Endothelial cell of umbilical vein (primary cell): ENCODE data around the gene PPHLN1. TPM values are rescaled to one million over a fixed set of nuclear protein-coding genes. Genes with fewer than 3 reads are reported as not detected.

Experiments
- BruUV-seq: library from RNA; stranded (reverse); fragments of 400-500 nt; replicated peaks from 2 replicates; lab custom pipeline; 2021; lab: Mats Ljungman, UMichigan
- CTCF ChIA-PET: fragments of 300-600, 350-600 bp; sonication (Branson Sonifier 250); formaldehyde crosslinking; loops from one replicate; lab custom pipeline; 2021; ENCODE audit warnings: antibody characterized with exemption, inconsistent platforms; lab: Charles Lee
- POLR2A ChIA-PET: fragments of 300-600, 350-600 bp; sonication (Branson Sonifier 250); formaldehyde crosslinking; loops from one replicate; lab custom pipeline; 2021; ENCODE audit warnings: antibody characterized with exemption, inconsistent platforms; lab: Charles Lee
- DNase-seq: peaks from one replicate; pipeline ENCODE4 v3.0.0-alpha.2; 2011; ENCODE audit warnings: low read depth, low spot score
- FAIRE-seq: peaks from 2 replicates; lab custom pipeline; 2011; peaks lifted over from hg19 to GRCh38; lab: Jason Lieb, UNC
- H2AFZ ChIP-seq: 2 replicates; pipeline ENCODE4 v1.6.0; 2012; ENCODE audit warnings: low read depth, low read length, control low read depth, inconsistent platforms
- H3K27ac ChIP-seq: 2 replicates; pipeline ENCODE4 v1.5.1; 2011; ENCODE audit warnings: low read depth, mild to moderate bottlenecking, control low read depth, low read length, moderate library complexity; ENCODE audit not compliant: insufficient read depth
- H3K27me3 ChIP-seq, 2 experiments: 2 replicates each; pipeline versions ENCODE4 v1.6.0 to v1.6.1; 2011; ENCODE audit warnings: low read length in 2 of 2, mixed read lengths in 1 of 2; ENCODE audit not compliant: control insufficient read depth in 2 of 2, insufficient read depth in 2 of 2
- H3K36me3 ChIP-seq, 2 experiments: 2 replicates in 1 of 2; 3 replicates in 1 of 2; pipeline ENCODE4 v1.5.1; 2011; ENCODE audit warnings: low read length in 2 of 2, mild to moderate bottlenecking in 1 of 2, moderate library complexity in 1 of 2; ENCODE audit not compliant: control insufficient read depth in 2 of 2, insufficient read depth in 2 of 2; ENCODE audit errors: extremely low read depth in 1 of 2
- H3K4me1 ChIP-seq: 3 replicates; pipeline ENCODE4 v1.5.1; 2011; ENCODE audit warnings: mild to moderate bottlenecking, low read length; ENCODE audit not compliant: control insufficient read depth, insufficient read depth; ENCODE audit errors: extremely low read depth
- H3K4me2 ChIP-seq: 2 replicates; pipeline ENCODE4 v1.6.1; 2011; ENCODE audit warnings: low read length, control low read depth, mixed read lengths; ENCODE audit not compliant: insufficient read depth
- H3K4me3 ChIP-seq, 3 experiments: fragments of 200-600 bp in 1 of 3; sonication (generic), shearing (Covaris generic) in 1 of 3; replicated peaks in 1 of 3; 2 replicates each; pipeline ENCODE4 v1.5.1; 2011 to 2016; ENCODE audit warnings: control low read depth in 3 of 3, low read length in 3 of 3, mild to moderate bottlenecking in 2 of 3, inconsistent platforms in 1 of 3, low read depth in 1 of 3, moderate library complexity in 1 of 3; ENCODE audit not compliant: insufficient read depth in 1 of 3
- H3K79me2 ChIP-seq: 2 replicates; pipeline ENCODE4 v1.6.0; 2012; ENCODE audit warnings: low read length, inconsistent platforms; ENCODE audit not compliant: control insufficient read depth, insufficient read depth
- H3K9ac ChIP-seq: replicated peaks from 2 replicates; pipeline ENCODE3; 2011; ENCODE audit warnings: low read length, control low read depth; ENCODE audit not compliant: insufficient read depth; ENCODE audit errors: extremely low read depth
- H3K9me1 ChIP-seq: replicated peaks from 3 replicates; pipeline ENCODE4 v1.6.0; 2011; ENCODE audit warnings: mild to moderate bottlenecking, low read length; ENCODE audit not compliant: control insufficient read depth, insufficient read depth; ENCODE audit errors: extremely low read depth
- H3K9me3 ChIP-seq: replicated peaks from 2 replicates; pipeline ENCODE4 v1.5.1; 2012; ENCODE audit warnings: low read length, inconsistent platforms; ENCODE audit not compliant: control insufficient read depth, insufficient read depth
- H4K20me1 ChIP-seq: replicated peaks from 2 replicates; pipeline ENCODE3; 2011; ENCODE audit warnings: mild to moderate bottlenecking, low read length; ENCODE audit not compliant: control insufficient read depth, insufficient read depth; ENCODE audit errors: extremely low read depth
- FOS ChIP-seq: IDR thresholded peaks from 2 replicates; pipeline ENCODE4 v1.6.1; 2011; ENCODE audit warnings: mild to moderate bottlenecking, low read length, moderate library complexity, borderline replicate concordance; ENCODE audit not compliant: insufficient read depth
- GATA2 ChIP-seq: IDR thresholded peaks from 2 replicates; pipeline ENCODE4 v1.7.0; 2011; ENCODE audit warnings: low read depth, mild to moderate bottlenecking, moderate library complexity, mixed read lengths, low read length; ENCODE audit not compliant: insufficient read length, insufficient read depth
- POLR2A ChIP-seq: IDR thresholded peaks from 2 replicates; pipeline ENCODE4 v1.6.1; 2012; ENCODE audit warnings: low read depth, mild to moderate bottlenecking, control low read depth, low read length
- POLR2AphosphoS5 ChIP-seq: IDR thresholded peaks from 2 replicates; pipeline ENCODE4 v1.6.1; 2012; ENCODE audit warnings: low read depth, mild to moderate bottlenecking, control low read depth, low read length, moderate library complexity; ENCODE audit not compliant: insufficient read depth
- dilution Hi-C: fragments of 300-500 bp; cut with MboI; formaldehyde crosslinking; loops from one replicate; pipeline ENCODE4 v1.15.0; 2019; ENCODE audit warnings: low sequenced_read_pairs; ENCODE audit not compliant: extremely low pct_ligation_motif_present
- intact Hi-C: fragments of 100-400 bp; cut with micrococcal nuclease; formaldehyde crosslinking; loops from one replicate; pipeline ENCODE4 v1.10.0; 2022
- polyA plus RNA-seq, 4 experiments: library from polyadenylated mRNA; depleted of rRNA in 3 of 4; stranded (reverse) in 3 of 4; unstranded in 1 of 4; fragments of >200 nt; gene quantifications; 2 replicates each; pipeline versions ENCODE4 v1.2.1 to v1.2.3, GENCODE V29; 2011 to 2012; ENCODE audit warnings: missing spikeins in 1 of 4
- total RNA-seq: library from RNA; stranded (reverse); gene quantifications from 2 replicates; pipeline ENCODE4 v1.2.3, GENCODE V29; 2021
- TF ChIP-seq, protein P1 (sequence below), 2 donors: IDR thresholded peaks; 1 replicate in 1 of 2; 2 replicates in 1 of 2; pipeline ENCODE4 v1.5.1; 2011; ENCODE audit warnings: low read length in 2 of 2, mild to moderate bottlenecking in 2 of 2, moderate library complexity in 2 of 2, control low read depth in 1 of 2, inconsistent platforms in 1 of 2, low read depth in 1 of 2; ENCODE audit not compliant: insufficient read depth in 1 of 2; ENCODE audit errors: extremely low read depth in 1 of 2
- TF ChIP-seq, protein P2 (sequence below): IDR thresholded peaks from 2 replicates; pipeline ENCODE4 v1.6.1; 2011; ENCODE audit not compliant: insufficient read depth, insufficient read length

Gene PPHLN1
- total and polyA plus RNA-seq, 2 donors (not counting 3 experiments of a cell fraction or from before 2014, with no cell fraction given) = 23.4 to 62.2 TPM

DNA sequence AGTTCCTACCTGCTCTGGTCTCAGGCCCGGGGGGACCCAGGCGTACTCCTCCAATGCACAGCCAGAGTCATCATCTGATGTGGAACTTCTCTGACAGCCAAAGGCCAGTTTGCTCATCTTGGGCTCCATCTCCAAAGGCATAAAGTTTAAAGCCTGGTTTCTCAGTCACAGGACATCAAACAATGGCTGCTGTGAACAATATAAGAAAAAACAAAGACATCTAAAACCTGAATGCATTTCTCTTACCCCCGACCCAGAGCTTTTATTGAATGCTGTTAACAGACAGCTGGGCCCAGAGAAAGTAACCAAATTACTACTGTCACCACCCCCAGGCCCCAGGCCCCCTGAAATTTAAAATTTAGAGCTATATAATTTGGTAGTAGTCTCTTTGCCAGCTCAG is 146.4 kb downstream of the PPHLN1 start:
- Histone ChIP-seq H3K9me1 (no peaks in the 10 kb centered on the region), H3K4me1 (peaks cover 61% of the 10 kb centered on the region), H3K27ac (peak overlapping the region; percentile 52), H3K79me2 (peaks cover 64% of the 10 kb centered on the region), H3K9me3 (no peaks in the 10 kb centered on the region), H3K4me3 (no peak overlapping the region), H3K9ac (no peak overlapping the region), H3K27me3 (no peaks in the 10 kb centered on the region), H3K36me3 (peaks cover 10 to 35% of the 10 kb centered on the region in 2 experiments), H2AFZ (no peak overlapping the region), H3K4me2 (no peak overlapping the region), H4K20me1 (peaks cover 10% of the 10 kb centered on the region)
- intact Hi-C loops (no loop called here), dilution Hi-C loops (no loop called here)
- TF ChIP-seq FOS (no peak), POLR2A (no peak), POLR2AphosphoS5 (no peak)
- DNase-seq = no peak
- CTCF ChIA-PET = interaction anchor here (1.4 to 1.8 kb wide), 2 partner anchors 10 kb away, joined by 3 to 11 read pairs; no protein-coding TSS in a partner anchor
- POLR2A ChIA-PET = no interaction called here
- BruUV-seq = no TSS peak
- no peak for FAIRE-seq

DNA sequence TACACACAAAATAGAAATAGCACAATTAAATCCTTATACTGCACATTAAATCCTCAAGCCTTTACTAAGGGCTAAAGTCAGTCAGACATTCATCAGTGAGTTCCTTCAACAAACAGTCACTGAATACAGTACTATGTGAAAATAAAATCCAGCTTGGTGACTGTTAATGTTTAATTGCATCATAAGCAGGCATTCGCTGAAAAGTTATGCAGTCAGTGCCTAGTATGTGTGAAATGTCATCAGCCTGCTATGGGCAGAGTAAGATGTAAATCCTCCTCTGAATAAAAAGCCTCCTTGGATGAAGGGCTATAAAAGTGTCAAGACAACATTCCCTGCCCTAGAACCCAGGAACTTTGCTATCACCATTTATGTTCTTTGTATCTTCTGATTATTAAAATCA is 147.2 kb downstream of the PPHLN1 start:
- H4K20me1 ChIP-seq = peaks cover 10% of the 10 kb centered on the region
- CTCF ChIA-PET = interaction anchor here (1.4 to 1.8 kb wide), 2 partner anchors 9 to 11 kb away, joined by 3 to 11 read pairs; no protein-coding TSS in a partner anchor
- no peak overlapping the region for H2AFZ ChIP-seq
- peak overlapping the region; percentile 12 for H3K9ac ChIP-seq
- BruUV-seq = no TSS peak
- no peak for FAIRE-seq
- H3K27ac ChIP-seq = peak overlapping the region; percentile 52
- no peaks in the 10 kb centered on the region for H3K27me3 ChIP-seq
- DNase-seq = no peak
- peaks cover 10 to 29% of the 10 kb centered on the region in 2 experiments for H3K36me3 ChIP-seq
- TF ChIP-seq FOS = no peak
- TF ChIP-seq, protein P1, sequence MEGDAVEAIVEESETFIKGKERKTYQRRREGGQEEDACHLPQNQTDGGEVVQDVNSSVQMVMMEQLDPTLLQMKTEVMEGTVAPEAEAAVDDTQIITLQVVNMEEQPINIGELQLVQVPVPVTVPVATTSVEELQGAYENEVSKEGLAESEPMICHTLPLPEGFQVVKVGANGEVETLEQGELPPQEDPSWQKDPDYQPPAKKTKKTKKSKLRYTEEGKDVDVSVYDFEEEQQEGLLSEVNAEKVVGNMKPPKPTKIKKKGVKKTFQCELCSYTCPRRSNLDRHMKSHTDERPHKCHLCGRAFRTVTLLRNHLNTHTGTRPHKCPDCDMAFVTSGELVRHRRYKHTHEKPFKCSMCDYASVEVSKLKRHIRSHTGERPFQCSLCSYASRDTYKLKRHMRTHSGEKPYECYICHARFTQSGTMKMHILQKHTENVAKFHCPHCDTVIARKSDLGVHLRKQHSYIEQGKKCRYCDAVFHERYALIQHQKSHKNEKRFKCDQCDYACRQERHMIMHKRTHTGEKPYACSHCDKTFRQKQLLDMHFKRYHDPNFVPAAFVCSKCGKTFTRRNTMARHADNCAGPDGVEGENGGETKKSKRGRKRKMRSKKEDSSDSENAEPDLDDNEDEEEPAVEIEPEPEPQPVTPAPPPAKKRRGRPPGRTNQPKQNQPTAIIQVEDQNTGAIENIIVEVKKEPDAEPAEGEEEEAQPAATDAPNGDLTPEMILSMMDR (IDR thresholded peaks at IDR 0.05; ENCODE audit: extremely low read depth in 1 of 2, insufficient read depth in 1 of 2, low read depth in 1 of 2, low read length in 2 of 2) = no peak
- TF ChIP-seq, protein P2, sequence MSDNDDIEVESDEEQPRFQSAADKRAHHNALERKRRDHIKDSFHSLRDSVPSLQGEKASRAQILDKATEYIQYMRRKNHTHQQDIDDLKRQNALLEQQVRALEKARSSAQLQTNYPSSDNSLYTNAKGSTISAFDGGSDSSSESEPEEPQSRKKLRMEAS = no peak
- TF ChIP-seq POLR2AphosphoS5 = no peak
- no peak for TF ChIP-seq GATA2
- no peaks in the 10 kb centered on the region for H3K9me1 ChIP-seq
- POLR2A ChIA-PET = no interaction called here
- H3K9me3 ChIP-seq = no peaks in the 10 kb centered on the region
- H3K79me2 ChIP-seq = peaks cover 72% of the 10 kb centered on the region
- intact Hi-C loops (no loop called here), dilution Hi-C loops (no loop called here)
- peak overlapping the region; percentile 42 for H3K4me2 ChIP-seq
- peaks cover 63% of the 10 kb centered on the region for H3K4me1 ChIP-seq
- H3K4me3 ChIP-seq = no peak overlapping the region
